Measurements from ENCODE around the gene LTF. TPM values are rescaled to one million over a fixed set of nuclear protein-coding genes. Genes with fewer than 3 reads are reported as not detected.
A peak's percentile ranks its signal among the peaks of the same experiment; 100 is the strongest.
"Not testable (repeated sequence)": the region's sequence is repeated elsewhere in the genome, so short reads cannot be mapped to it uniquely, and the experiment has no call there.

Gene LTF
- total RNA-seq, 1 donor from 2014 or later, result 14.3 TPM

DNA sequence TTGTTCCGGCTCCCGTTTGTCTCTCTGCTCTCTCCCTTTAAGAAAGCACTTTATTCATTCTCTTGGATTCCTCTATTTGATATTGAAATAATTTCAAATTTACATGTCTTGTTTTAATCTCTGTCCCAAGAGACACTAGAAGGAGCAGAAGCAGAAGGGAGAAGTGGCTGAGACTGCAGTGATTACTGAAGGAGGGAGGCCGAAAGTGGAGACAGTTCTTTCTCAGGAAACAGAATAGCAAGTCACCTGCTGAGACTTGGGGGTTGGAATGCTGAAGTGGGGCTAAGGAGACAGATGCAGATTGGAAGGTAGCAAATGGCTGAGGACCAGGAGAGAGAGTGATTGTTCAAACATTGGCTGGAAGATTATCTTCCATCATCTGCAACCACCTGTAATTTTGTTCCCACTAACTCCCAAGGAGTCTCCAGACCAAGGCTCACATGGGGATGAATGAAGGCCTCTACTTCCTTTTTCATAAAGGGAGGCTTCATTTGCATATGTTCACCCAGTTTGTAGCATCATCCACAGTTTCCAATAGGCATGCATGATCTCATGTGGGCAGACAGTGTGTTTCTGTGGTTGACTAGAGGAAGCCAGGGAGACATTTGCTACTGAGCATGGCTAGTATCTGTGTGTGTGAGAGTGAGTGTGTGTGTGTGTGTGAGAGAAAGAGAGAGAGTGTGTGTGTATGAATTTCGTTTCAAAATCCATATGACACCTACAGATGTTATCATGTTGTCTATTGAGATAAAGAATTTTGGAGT is 24.0 kb downstream of the LTF start:
- H3K4me3 ChIP-seq, result no peak overlapping the region
- no peaks in the 10 kb centered on the region for H3K9me3 ChIP-seq
- TF ChIP-seq, protein P1, sequence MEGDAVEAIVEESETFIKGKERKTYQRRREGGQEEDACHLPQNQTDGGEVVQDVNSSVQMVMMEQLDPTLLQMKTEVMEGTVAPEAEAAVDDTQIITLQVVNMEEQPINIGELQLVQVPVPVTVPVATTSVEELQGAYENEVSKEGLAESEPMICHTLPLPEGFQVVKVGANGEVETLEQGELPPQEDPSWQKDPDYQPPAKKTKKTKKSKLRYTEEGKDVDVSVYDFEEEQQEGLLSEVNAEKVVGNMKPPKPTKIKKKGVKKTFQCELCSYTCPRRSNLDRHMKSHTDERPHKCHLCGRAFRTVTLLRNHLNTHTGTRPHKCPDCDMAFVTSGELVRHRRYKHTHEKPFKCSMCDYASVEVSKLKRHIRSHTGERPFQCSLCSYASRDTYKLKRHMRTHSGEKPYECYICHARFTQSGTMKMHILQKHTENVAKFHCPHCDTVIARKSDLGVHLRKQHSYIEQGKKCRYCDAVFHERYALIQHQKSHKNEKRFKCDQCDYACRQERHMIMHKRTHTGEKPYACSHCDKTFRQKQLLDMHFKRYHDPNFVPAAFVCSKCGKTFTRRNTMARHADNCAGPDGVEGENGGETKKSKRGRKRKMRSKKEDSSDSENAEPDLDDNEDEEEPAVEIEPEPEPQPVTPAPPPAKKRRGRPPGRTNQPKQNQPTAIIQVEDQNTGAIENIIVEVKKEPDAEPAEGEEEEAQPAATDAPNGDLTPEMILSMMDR (IDR thresholded peaks at IDR 0.05), result no peak
- intact Hi-C loops (cut with DNase I), result no loop called here
- no peaks in the 10 kb centered on the region for H3K27me3 ChIP-seq
- DNase-seq, result no peak
- H3K4me1 ChIP-seq, result no peaks in the 10 kb centered on the region
- ATAC-seq, result peak; percentile 75
- no peaks in the 10 kb centered on the region for H3K36me3 ChIP-seq
- no peak overlapping the region for H3K27ac ChIP-seq

DNA sequence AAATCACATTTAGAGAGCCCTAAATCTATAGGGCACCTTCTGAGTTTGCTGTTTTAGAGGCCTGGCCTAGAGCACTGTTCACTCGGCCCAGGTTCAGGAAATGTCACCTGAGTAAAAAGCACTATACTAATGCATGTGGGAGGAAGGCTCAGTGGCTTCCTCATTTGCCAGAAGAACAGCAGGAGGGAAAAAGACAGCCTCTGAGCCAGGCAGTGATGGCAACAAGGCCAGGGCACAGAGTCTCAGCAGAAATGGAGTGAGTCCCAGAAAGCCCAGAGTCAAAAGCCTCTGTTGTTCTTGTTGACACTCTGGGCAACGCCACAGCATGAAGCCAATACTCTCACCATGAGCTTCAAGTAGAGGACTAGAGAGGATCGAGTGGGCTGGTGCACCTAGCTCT is 25.9 kb downstream of the LTF start:
- H3K27me3 ChIP-seq, result no peaks in the 10 kb centered on the region
- intact Hi-C loops (cut with DNase I), result no loop called here
- ATAC-seq, result no peak

DNA sequence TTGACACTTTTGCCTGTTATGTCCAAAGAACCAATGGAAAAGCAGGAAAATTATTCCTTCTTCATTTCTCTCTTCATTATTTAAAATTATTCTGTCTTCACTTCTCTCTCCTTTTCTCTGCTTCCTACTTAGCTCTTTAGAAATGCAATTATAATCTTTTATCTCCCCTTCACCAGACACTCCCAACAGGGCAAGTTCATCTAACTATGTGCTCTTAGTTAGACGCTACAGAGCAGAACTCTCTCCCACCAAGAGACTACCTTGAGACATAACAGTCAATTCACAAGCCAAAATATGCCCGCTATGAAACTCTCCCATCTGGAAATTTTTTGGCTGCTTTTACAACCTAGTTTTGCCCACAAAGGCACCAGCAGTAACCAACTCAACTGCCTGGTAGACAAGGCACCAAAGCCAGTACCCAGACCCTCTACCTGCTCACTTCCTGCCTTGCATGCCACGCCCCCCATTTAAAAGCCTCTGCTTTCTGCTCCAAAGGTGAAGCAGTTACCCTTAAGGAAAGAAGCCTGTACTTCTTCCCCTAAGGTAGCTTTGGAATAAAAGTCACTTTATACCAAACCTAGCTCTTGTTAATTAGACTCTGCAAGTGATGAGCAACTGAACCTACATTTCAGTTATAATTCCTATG is 29.5 kb downstream of the LTF start:
- no peak overlapping the region for H3K4me3 ChIP-seq
- DNase-seq (no peak), ATAC-seq (no peak)
- no peaks in the 10 kb centered on the region for H3K27me3 ChIP-seq
- no peak overlapping the region for H3K27ac ChIP-seq
- intact Hi-C loops (cut with DNase I), result no loop called here
- TF ChIP-seq, protein P1 (IDR thresholded peaks at IDR 0.05), result no peak
- H3K4me1 ChIP-seq, result no peaks in the 10 kb centered on the region
- H3K9me3 ChIP-seq, result no peaks in the 10 kb centered on the region
- H3K36me3 ChIP-seq, result no peaks in the 10 kb centered on the region

More for the DNA sequence above, 25.9 kb downstream of the LTF start:
- Histone ChIP-seq H3K4me3 (no peak overlapping the region), H3K4me1 (no peaks in the 10 kb centered on the region), H3K27ac (no peak overlapping the region), H3K36me3 (no peaks in the 10 kb centered on the region), H3K9me3 (no peaks in the 10 kb centered on the region)
- TF ChIP-seq, protein P1 (IDR thresholded peaks at IDR 0.05), result no peak
- no peak for DNase-seq

DNA sequence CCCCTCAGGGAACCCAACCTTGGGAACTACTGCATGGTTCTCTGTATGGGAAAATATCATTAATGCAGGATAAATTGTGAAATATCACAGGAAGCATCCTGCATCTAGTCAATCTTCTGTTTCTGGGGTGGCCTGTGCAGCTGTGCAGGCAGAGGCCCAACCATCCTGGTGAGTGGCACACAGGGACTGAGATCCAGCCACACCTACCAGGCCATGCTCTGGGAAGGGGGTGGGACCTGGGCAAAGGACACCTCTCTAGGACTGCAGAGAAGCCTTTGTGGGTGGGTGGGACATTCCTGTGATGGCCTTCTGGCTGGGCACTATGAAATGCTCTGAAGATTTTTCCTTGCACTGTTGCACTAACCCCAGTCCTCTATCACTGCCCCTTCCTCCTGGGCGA is 30.9 kb downstream of the LTF start:
- ATAC-seq (no peak), DNase-seq (no peak)
- Histone ChIP-seq H3K9me3 (no peaks in the 10 kb centered on the region), H3K36me3 (no peaks in the 10 kb centered on the region), H3K4me3 (no peak overlapping the region), H3K4me1 (no peaks in the 10 kb centered on the region), H3K27me3 (no peaks in the 10 kb centered on the region), H3K27ac (no peak overlapping the region)
- intact Hi-C loops (cut with DNase I), result no loop called here
- TF ChIP-seq, protein P1 (IDR thresholded peaks at IDR 0.05), result no peak

DNA sequence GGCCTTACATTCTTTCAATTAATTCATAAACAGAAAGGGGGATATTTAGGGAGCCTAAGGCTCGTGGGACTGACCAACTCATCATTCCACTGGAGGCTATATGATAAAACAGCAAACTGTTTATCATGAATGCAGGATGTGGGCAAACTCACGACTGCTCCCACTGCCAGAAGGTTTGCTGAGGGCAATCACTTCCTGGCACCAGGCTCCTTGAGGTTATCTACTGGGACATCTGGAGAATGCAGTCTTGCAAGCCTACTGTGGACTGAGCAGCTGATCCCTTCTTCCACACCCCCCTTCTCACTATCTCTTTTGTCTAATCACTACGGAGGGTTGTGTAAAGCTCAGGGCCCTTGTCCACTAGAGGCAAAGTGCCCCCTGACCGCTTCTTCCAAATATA is 31.6 kb downstream of the LTF start:
- H3K4me3 ChIP-seq; H3K36me3 ChIP-seq; ATAC-seq; H3K9me3 ChIP-seq; H3K27ac ChIP-seq; intact Hi-C loops (cut with DNase I); DNase-seq; H3K27me3 ChIP-seq; H3K4me1 ChIP-seq: not testable (repeated sequence)

DNA sequence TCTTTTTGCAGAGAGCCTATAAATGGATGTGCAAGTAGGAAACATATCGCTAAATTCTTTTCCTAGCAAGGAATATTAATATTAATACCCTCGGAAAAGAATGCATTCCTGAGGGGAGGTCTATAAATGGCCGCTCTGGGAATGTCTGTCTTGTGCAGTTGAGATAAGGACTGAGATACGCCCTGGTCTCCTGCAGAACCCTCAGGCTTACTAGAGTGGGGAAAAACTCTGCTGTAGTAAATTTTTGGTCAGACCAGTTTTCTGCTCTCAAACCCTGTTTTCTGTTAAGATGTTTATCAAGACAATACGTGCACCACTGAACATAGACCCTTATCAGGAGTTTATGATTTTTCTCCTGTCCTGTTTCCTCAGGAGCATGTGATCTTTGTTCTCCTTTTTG is 32.8 kb downstream of the LTF start:
- H3K36me3 ChIP-seq; H3K27me3 ChIP-seq; H3K27ac ChIP-seq; H3K4me1 ChIP-seq; H3K9me3 ChIP-seq; H3K4me3 ChIP-seq; DNase-seq; intact Hi-C loops (cut with DNase I); ATAC-seq: not testable (repeated sequence)

DNA sequence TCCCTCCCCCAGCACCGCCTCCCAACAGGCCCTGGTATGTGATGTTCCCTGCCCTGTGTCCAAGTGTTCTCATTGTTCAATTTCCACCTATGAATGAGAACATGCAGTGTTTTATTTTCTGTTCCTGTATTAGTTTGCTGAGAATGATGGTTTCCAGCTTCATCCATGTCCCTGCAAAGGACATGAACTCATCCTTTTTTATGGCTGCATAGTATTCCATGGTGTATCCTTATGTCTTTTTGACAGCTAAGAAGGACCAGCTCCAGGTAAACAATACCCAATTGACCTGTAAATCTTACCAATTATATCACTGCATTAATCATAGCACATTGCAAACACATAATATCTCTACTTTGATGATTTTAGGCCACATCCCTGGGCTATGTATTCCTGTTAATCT is 33.8 kb downstream of the LTF start:
- ATAC-seq; DNase-seq; H3K36me3 ChIP-seq; H3K27ac ChIP-seq; H3K27me3 ChIP-seq; H3K4me1 ChIP-seq; H3K4me3 ChIP-seq; intact Hi-C loops (cut with DNase I); H3K9me3 ChIP-seq: not testable (repeated sequence)
